Muscle layer of duodenum (tissue), 2 donors: ENCODE data around the gene MLLT3.

Source experiments
- H3K27ac ChIP-seq: one replicate; pipeline ENCODE4 v1.7.0; 2013; ENCODE audit warnings: mild to moderate bottlenecking, low read length
- H3K27me3 ChIP-seq: one replicate; pipeline ENCODE4 v1.7.0; 2013; ENCODE audit warnings: low read depth, mild to moderate bottlenecking, control low read depth, low read length
- H3K36me3 ChIP-seq, 2 donors: one replicate each; pipeline ENCODE4 v1.7.0; 2013; ENCODE audit warnings: low read length in 2 of 2, control low read depth in 1 of 2, mild to moderate bottlenecking in 1 of 2; ENCODE audit not compliant: insufficient read depth in 2 of 2, control insufficient read depth in 1 of 2
- H3K4me1 ChIP-seq, 2 donors: one replicate each; pipeline ENCODE4 v1.7.0; 2013; ENCODE audit warnings: low read length in 2 of 2, mild to moderate bottlenecking in 2 of 2, control low read depth in 1 of 2, moderate library complexity in 1 of 2; ENCODE audit not compliant: insufficient read depth in 2 of 2, control insufficient read depth in 1 of 2
- H3K4me3 ChIP-seq, 2 donors: one replicate each; pipeline ENCODE4 v1.7.0; 2013; ENCODE audit warnings: low read length in 2 of 2, low read depth in 1 of 2, mild to moderate bottlenecking in 1 of 2
- H3K9me3 ChIP-seq, 2 donors: one replicate each; pipeline ENCODE4 v1.7.0; 2013; ENCODE audit warnings: low read length in 2 of 2, control low read depth in 1 of 2, mild to moderate bottlenecking in 1 of 2; ENCODE audit not compliant: control insufficient read depth in 1 of 2
- donor health status: healthy.

The MLLT3 gene

DNA sequence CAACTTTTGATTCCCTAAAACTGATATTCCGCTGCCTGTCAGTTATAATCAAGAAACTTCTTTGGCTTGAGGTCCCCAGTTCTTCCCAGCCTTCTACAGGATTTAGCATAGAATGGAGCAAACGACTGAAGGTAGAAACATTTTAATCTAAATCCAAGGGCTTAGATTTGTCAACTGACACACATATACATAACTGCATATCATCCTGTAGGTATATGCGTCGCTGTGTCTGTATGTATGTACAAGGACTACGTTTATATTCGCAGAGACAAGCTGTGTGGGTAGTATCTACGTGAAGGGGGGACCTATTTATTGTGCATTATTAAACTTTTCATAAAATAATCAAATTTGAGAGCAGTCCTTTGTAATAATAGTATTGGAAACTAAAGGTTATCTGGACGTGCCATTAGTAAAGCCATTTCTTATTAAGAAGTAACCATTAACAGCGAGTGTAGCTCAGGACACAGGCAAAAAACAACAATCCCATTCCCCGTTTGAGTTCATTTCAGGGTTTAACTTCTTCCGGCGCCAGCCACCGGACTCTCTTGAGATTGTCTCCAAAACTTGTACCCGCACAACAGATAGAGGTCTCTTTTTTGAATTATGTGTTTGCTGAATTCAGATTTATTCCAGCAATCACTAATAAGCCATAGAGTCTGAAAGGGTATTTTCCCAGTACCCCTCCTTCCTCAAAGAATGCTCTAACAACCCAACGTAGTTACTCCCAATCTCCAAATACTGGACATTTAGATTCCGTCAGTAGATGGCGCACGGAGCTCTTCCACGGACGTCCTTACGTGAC is 2.1 kb upstream of the MLLT3 start:
- H3K4me3 ChIP-seq: peak overlapping the region; percentile 94 to 98
- H3K36me3 ChIP-seq: no peaks in the 10 kb centered on the region
- no peaks in the 10 kb centered on the region for H3K27me3 ChIP-seq
- H3K4me1 ChIP-seq: peaks cover 6 to 13% of the 10 kb centered on the region in 2 donors
- no peaks in the 10 kb centered on the region for H3K9me3 ChIP-seq
- H3K27ac ChIP-seq: peak overlapping the region; percentile 57

DNA sequence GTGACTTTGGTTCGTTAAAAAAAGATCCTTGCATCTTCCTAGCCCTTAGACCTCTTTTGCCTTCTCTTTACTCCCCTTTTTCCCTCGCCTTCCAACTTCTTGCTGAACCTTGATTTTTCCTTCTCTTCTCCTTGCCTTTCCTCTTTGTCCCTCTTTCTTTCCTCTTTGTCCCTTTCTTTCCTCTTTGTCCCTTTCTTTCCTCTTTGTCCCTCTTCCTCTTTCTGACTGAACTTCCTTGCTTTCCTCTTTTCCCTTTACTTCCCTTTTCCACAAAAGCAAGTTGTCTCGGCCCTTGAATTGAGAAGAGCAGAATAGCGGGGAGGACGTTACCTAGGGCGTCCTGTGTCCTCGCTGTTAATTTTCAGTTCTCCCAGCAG is 1.4 kb upstream of the MLLT3 start:
- Histone ChIP-seq H3K4me3 (peak overlapping the region; percentile 94 to 98), H3K36me3 (no peaks in the 10 kb centered on the region), H3K9me3 (no peaks in the 10 kb centered on the region), H3K4me1 (peaks cover 6 to 16% of the 10 kb centered on the region in 2 donors), H3K27me3 (no peaks in the 10 kb centered on the region), H3K27ac (peak overlapping the region; percentile 57)

DNA sequence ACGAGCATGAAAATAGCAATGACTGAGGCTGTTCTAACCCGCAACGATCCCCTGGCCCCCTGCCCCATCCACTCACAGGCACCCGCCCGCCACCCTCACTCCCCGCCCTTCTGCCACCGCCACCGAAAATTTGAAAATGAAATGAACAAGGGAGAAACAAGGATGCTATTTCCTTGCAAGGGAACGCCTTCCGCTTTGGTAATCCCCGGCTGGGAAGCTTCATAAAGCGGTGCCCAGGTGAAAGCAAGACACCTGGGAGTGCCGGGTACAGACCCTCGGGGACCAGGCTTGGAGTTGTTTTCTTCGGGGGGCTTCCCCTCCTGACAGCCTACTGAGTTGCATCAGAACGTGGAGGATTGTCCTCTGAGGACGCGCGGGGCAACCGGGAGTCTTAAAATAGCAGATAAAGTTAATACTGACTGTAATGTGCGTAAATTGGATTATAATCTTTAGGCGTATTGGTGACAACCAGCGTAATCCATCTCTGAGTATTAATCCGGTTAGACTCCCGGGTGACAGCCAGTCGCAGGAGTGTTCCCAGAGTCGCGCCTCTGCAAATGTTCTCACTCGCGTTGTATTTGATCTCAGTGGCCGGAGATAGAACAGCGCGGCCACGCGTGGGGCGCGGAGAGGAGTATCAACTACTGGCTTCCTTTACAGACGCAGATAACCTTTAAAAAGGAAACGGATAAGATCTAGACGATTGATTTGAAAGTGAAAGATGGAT is 885 bp upstream of the MLLT3 start:
- Histone ChIP-seq H3K9me3 (no peaks in the 10 kb centered on the region), H3K27ac (peak overlapping the region; percentile 57), H3K4me3 (peak overlapping the region; percentile 94 to 98), H3K27me3 (no peaks in the 10 kb centered on the region), H3K4me1 (peaks cover 11 to 21% of the 10 kb centered on the region in 2 donors), H3K36me3 (no peaks in the 10 kb centered on the region)

DNA sequence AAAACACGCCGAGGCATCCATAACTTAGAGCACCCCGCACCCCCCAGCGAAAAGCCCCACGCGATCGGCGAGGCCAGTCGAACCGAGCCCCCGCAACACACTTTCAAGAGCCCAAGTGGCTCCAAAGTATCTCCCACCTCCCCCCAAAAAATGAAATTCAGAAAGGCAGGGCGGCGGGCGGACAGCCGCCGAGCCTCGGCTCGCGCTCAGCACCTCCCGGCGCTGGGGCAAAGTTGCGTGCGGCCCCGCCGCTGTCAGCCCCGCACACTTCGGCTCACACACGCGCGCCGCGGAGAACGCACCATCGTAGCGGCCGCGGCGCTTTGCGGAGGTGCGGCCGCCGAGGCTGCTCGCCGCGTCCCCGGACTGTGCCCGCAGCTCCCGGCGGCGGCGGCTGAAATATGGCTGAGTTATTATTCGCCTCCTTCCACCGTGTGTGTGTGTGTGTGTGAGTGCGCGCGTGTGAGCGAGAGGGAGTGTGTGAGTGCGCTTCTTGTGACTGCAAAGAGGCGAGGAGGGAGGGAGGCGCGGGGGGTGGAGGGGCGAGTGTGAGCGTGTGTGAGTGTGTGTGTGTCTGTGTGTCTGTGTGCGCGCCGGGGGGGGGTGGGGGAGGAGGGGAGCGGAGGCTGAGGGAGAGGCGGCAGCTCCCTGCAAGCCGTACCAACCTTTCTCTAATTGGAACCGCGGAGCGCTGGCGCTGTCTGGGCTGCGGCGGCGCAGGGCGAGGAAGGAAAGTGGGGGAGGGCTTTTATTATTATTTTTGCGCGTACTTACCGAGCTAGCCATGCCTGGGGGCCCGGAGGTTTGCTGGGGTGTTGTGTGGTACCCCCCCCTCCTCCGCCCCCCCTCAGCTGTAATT is 599 bp downstream of the MLLT3 start:
- Histone ChIP-seq H3K27ac (peak overlapping the region; percentile 39), H3K27me3 (no peaks in the 10 kb centered on the region), H3K36me3 (no peaks in the 10 kb centered on the region), H3K4me1 (peaks cover 21 to 24% of the 10 kb centered on the region in 2 donors), H3K9me3 (no peaks in the 10 kb centered on the region), H3K4me3 (peak overlapping the region; percentile 94 to 98)

DNA sequence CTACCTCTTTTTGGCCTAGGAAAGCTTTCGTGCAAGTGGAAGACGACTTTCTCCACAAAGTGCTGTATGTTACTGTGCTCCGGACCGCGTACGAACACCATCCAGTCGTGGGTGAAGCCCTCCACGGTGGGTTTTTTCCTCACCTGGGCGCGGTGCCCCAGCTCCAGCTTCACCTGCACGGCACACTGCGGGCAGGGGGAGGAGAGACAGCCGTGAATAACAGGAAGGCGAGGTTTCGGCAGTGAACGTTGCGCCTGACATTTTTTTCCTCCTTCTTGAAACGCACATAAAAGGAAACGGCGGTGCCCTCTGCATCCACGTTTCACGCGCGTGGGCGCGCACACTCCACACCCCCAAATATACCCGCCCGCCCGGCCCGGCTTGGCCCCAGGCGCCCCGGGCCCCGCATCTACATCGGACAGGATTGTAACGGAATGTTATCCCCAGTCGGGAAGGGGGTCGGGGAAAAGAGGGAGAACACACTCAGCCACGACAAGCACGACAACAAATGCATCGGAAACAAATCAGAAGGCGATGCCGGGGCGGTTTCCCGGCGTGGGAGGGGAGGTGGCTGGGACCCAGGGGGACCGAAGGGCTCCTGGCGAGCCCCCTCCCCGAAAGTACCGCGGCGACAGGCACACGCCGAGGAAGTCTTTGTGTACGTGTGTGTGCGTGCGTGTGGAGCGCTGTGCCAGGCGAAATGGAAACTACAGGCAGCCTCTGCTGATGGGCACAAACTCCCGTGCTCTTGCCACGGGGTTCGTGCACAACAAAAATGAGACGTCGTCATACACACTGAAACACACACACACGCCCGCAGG is 1.4 kb downstream of the MLLT3 start:
- Histone ChIP-seq H3K27ac (peak overlapping the region; percentile 60), H3K4me3 (peak overlapping the region; percentile 94 to 98), H3K27me3 (no peaks in the 10 kb centered on the region), H3K36me3 (no peaks in the 10 kb centered on the region), H3K4me1 (peaks cover 21 to 25% of the 10 kb centered on the region in 2 donors), H3K9me3 (no peaks in the 10 kb centered on the region)

DNA sequence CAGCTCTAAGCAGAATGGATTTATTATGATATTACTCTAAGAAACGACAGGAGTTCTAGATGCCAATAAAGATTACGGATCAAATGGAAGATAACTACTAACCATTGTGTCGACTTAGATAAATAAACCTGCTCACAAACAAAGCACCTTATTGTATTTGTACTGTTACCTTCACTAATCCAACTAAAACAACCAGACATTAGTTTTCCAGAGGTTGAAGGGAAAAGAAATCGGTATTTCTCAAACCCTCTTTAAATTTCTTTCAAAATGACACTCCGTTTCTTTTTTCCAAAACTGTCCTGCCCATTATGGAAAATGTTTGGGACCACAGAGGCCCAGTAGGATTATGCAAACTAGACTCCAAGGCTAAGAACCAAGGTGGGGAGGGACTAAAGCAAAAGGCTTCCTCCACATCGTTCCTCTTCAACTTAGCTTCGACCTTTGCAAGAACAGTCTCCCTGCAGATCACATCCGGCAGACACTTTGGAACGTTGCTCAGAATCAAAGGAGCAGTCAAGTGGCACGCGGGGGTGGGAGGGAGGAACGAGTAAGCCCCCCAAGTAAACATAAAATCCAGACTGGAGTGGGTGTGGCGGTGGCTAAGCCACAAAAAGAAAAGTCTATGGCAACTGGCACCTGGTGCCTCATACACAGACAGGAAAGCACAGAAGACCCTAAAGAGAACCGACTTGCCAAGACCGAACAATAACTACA is 2.7 kb downstream of the MLLT3 start:
- Histone ChIP-seq H3K9me3 (no peaks in the 10 kb centered on the region), H3K36me3 (no peaks in the 10 kb centered on the region), H3K27ac (peak overlapping the region; percentile 60), H3K4me3 (peak overlapping the region; percentile 94 to 98), H3K27me3 (no peaks in the 10 kb centered on the region), H3K4me1 (peaks cover 19 to 21% of the 10 kb centered on the region in 2 donors)

DNA sequence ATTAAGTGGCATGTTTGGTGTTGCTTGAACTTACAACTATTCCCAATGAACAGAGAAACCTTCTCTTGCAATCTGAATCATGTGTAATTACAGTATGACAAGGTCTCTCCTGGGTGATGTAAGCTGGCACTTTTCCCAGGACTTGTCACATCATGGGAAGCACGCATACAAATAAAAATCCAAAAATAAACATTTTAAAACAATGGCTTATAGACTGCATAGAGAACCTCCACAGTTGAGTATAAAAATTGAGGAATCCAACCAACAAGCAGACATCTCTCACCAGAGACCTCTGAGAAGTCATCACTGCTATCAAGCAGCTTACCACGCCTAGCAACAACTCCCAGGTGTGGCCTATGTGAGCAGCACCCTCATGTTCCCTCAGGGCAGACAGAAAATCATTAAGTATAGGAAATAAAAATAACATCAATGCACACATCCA is 3.9 kb downstream of the MLLT3 start:
- no peak overlapping the region for H3K4me3 ChIP-seq
- H3K4me1 ChIP-seq: peaks cover 15 to 25% of the 10 kb centered on the region in 2 donors
- H3K27me3 ChIP-seq: no peaks in the 10 kb centered on the region
- no peaks in the 10 kb centered on the region for H3K9me3 ChIP-seq
- H3K27ac ChIP-seq: no peak overlapping the region
- no peaks in the 10 kb centered on the region for H3K36me3 ChIP-seq

DNA sequence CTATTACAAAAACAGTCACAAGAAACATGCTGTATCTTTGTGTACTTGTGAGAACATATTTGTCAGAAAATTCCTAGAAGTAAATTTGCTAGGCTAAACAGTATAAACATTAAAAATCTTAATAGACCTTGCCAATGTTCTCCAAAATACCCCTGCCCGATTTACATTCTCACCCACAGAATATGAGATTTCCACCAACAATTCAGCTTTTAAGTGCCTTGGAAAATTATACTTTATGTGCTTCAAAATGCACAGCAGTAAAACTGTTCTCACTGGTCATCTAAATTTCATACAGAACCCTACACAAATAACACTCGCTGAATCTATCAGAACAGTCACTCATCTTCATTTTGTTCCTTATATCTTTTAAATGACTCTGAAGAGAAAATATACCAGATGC is 5.5 kb downstream of the MLLT3 start:
- no peak overlapping the region for H3K4me3 ChIP-seq
- H3K27me3 ChIP-seq: no peaks in the 10 kb centered on the region
- no peaks in the 10 kb centered on the region for H3K36me3 ChIP-seq
- H3K4me1 ChIP-seq: peaks cover 19 to 35% of the 10 kb centered on the region in 2 donors
- no peak overlapping the region for H3K27ac ChIP-seq
- H3K9me3 ChIP-seq: no peaks in the 10 kb centered on the region

DNA sequence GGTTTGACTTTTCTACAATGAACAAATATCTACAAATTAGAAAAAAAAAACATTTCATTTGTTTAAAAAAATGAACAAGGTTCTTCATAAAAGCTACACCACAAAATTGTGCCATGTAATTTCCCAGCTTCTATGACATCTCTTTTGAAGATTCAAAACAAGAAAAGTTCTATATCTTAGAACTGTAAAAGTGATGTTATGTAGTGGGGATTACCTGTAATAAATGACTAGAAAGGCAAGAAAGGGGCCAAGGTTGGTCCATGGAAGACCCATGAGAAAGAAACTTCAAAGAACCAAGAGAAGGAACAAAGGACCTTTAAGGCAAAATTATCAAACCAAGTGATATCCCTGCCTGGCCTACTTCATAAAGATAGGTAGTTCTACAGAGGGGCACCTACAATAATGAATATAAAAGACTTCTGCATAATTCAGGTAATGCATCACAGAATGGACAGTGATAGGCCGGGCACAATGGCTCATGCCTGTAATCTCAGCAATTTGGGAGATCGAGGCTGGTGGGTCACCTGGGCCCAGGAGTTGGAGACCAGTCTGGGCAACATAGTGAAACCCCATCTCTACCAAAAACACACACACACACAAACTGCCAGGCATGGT is 7.6 kb downstream of the MLLT3 start:
- no peak overlapping the region for H3K4me3 ChIP-seq
- no peaks in the 10 kb centered on the region for H3K9me3 ChIP-seq
- no peaks in the 10 kb centered on the region for H3K36me3 ChIP-seq
- no peaks in the 10 kb centered on the region for H3K27me3 ChIP-seq
- peaks cover 15 to 38% of the 10 kb centered on the region in 2 donors for H3K4me1 ChIP-seq
- no peak overlapping the region for H3K27ac ChIP-seq
